ENCODE data around the gene TNFRSF18.

Gene TNFRSF18

GRCh38 chr1:1244192-1244811 lies 37.9 kb upstream of the TNFRSF18 start:
- no peak for TF ChIP-seq CTCF (IDR thresholded peaks at IDR 0.05; ENCODE audit: low read length, missing control alignments)
- H3K4me3 ChIP-seq (replicated peaks; ENCODE audit: low read depth, low read length), result no peak overlapping the region
- DNase-seq (ENCODE audit: low read depth), result no peak

GRCh38 chr1:1243807-1244191 lies 37.4 kb upstream of the TNFRSF18 start:
- DNase-seq (ENCODE audit: low read depth), result no peak
- no peak overlapping the region for H3K4me3 ChIP-seq (replicated peaks; ENCODE audit: low read depth, low read length)
- no peak for TF ChIP-seq CTCF (IDR thresholded peaks at IDR 0.05; ENCODE audit: low read length, missing control alignments)

GRCh38 chr1:1243266-1243660 lies 36.9 kb upstream of the TNFRSF18 start:
- H3K4me3 ChIP-seq (replicated peaks; ENCODE audit: low read depth, low read length), result no peak overlapping the region
- DNase-seq (ENCODE audit: low read depth), result no peak
- TF ChIP-seq CTCF (IDR thresholded peaks at IDR 0.05; ENCODE audit: low read length, missing control alignments), result no peak

GRCh38 chr1:1242461-1243265 lies 36.3 kb upstream of the TNFRSF18 start:
- TF ChIP-seq CTCF (IDR thresholded peaks at IDR 0.05; ENCODE audit: low read length, missing control alignments), result no peak
- no peak for DNase-seq (ENCODE audit: low read depth)
- no peak overlapping the region for H3K4me3 ChIP-seq (replicated peaks; ENCODE audit: low read depth, low read length)

- H3K4me3 ChIP-seq (replicated peaks; ENCODE audit: low read depth, low read length), result no peak overlapping the region
- no peak for TF ChIP-seq CTCF (IDR thresholded peaks at IDR 0.05; ENCODE audit: low read length, missing control alignments)
- DNase-seq (ENCODE audit: low read depth), result no peak
Observed at GRCh38 chr1:1241588-1242219, 35.3 kb upstream of the TNFRSF18 start.

- DNase-seq (ENCODE audit: low read depth), result no peak
- TF ChIP-seq CTCF (IDR thresholded peaks at IDR 0.05; ENCODE audit: low read length, missing control alignments), result no peak
- no peak overlapping the region for H3K4me3 ChIP-seq (replicated peaks; ENCODE audit: low read depth, low read length)
Observed at GRCh38 chr1:1240822-1241587, 34.6 kb upstream of the TNFRSF18 start.
